ENCODE results near the gene PGPEP1.
A peak's percentile ranks its signal among the peaks of the same experiment; 100 is the strongest.
"Not testable (repeated sequence)": the region's sequence is repeated elsewhere in the genome, so short reads cannot be mapped to it uniquely, and the experiment has no call there.

Gene PGPEP1

GRCh38 chr19:18317961-18318800, 22.2 kb upstream of the PGPEP1 start:
- Histone ChIP-seq H3K36me3 (ENCODE audit: control insufficient read depth in 5 of 5, insufficient read depth in 5 of 5, low read length in 5 of 5) (peaks cover 0 to 13% (median 5%) of the 10 kb centered on the region in 5 donors), H3K4me1 (ENCODE audit: control insufficient read depth in 5 of 5, insufficient read depth in 5 of 5, low read length in 5 of 5) (peaks cover 0 to 53% (median 47%) of the 10 kb centered on the region in 5 donors), H3K9me3 (ENCODE audit: control insufficient read depth in 5 of 5, low read length in 5 of 5) (no peaks in the 10 kb centered on the region), H3K4me3 (ENCODE audit: low read depth in 1 of 5, low read length in 5 of 5) (peak overlapping the region in 3 of 5 donors; percentile 17 to 32 (median 24)), H3K27me3 (ENCODE audit: control insufficient read depth in 5 of 5, insufficient read depth in 4 of 5, low read length in 5 of 5) (no peaks in the 10 kb centered on the region), H3K27ac (ENCODE audit: low read depth, low read length) (peak overlapping the region; percentile 77), H3K9ac (ENCODE audit: low read length in 5 of 5) (peak overlapping the region in 4 of 5 donors; percentile 25 to 68 (median 50))

- no peak overlapping the region for H3K4me3 ChIP-seq (ENCODE audit: low read depth in 1 of 5, low read length in 5 of 5)
- H3K9me3 ChIP-seq (ENCODE audit: control insufficient read depth in 5 of 5, low read length in 5 of 5) = no peaks in the 10 kb centered on the region
- H3K4me1 ChIP-seq (ENCODE audit: control insufficient read depth in 5 of 5, insufficient read depth in 5 of 5, low read length in 5 of 5) = peaks cover 1 to 65% (median 58%) of the 10 kb centered on the region in 5 donors
- H3K27me3 ChIP-seq (ENCODE audit: control insufficient read depth in 5 of 5, insufficient read depth in 4 of 5, low read length in 5 of 5) = no peaks in the 10 kb centered on the region
- H3K36me3 ChIP-seq (ENCODE audit: control insufficient read depth in 5 of 5, insufficient read depth in 5 of 5, low read length in 5 of 5) = peaks cover 0 to 6% (median under 1%) of the 10 kb centered on the region in 5 donors
- H3K27ac ChIP-seq (ENCODE audit: low read depth, low read length) = peak overlapping the region; percentile 6
- peak overlapping the region in 2 of 5 donors; percentile 10 to 51 for H3K9ac ChIP-seq (ENCODE audit: low read length in 5 of 5)
Observed at GRCh38 chr19:18319591-18320135, 20.7 kb upstream of the PGPEP1 start.

DNA sequence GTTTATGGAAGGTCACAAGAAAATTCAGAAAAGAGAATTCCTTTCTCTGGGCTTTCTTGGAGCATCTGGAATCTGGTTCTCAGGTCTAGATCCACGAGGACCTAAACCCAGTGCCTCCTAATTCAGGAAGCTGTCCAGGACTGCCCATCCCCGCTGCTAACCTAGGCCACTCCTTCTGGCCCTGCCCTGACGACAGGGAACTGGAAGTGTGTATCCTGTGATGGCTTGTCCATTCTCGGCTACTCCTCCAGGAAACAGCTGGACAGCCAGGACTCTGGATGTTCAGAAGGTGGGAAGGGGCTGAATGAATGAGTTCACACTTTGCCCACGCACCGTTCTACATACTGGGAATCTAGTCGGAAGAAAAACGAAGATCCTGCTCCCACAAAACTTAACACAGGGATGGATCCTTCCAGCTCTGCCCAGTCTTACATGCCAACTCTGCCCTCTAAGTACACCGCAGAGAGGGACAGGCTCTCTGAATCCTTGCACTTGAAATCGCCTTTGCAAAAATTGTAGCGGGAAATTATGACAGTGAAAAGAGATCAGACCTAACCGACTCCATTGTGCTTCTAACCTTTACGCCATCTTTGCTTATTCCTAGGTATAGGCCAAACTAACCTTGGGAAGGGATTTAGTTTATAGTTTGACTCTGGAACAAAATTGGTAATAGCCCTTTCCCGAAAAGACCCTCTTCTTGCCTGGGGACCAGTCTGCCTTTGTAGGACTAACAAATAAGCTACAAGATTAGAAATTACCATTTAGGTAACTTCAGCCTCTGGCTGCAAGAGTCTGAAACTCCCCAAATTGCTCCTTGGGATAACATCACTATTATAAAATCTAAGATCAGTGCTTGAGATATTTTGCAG, 19.3 kb upstream of the PGPEP1 start:
- peak overlapping the region; percentile 6 for H3K27ac ChIP-seq (ENCODE audit: low read depth, low read length)
- H3K27me3 ChIP-seq (ENCODE audit: control insufficient read depth in 5 of 5, insufficient read depth in 4 of 5, low read length in 5 of 5) = no peaks in the 10 kb centered on the region
- H3K4me1 ChIP-seq (ENCODE audit: control insufficient read depth in 5 of 5, insufficient read depth in 5 of 5, low read length in 5 of 5) = peaks cover 1 to 65% (median 58%) of the 10 kb centered on the region in 5 donors
- H3K9ac ChIP-seq (ENCODE audit: low read length in 5 of 5) = peak overlapping the region in 2 of 5 donors; percentile 35 to 46
- no peaks in the 10 kb centered on the region for H3K36me3 ChIP-seq (ENCODE audit: control insufficient read depth in 5 of 5, insufficient read depth in 5 of 5, low read length in 5 of 5)
- no peaks in the 10 kb centered on the region for H3K9me3 ChIP-seq (ENCODE audit: control insufficient read depth in 5 of 5, low read length in 5 of 5)
- H3K4me3 ChIP-seq (ENCODE audit: low read depth in 1 of 5, low read length in 5 of 5) = no peak overlapping the region

GRCh38 chr19:18321734-18322102, 18.7 kb upstream of the PGPEP1 start:
- no peaks in the 10 kb centered on the region for H3K36me3 ChIP-seq (ENCODE audit: control insufficient read depth in 5 of 5, insufficient read depth in 5 of 5, low read length in 5 of 5)
- no peaks in the 10 kb centered on the region for H3K9me3 ChIP-seq (ENCODE audit: control insufficient read depth in 5 of 5, low read length in 5 of 5)
- no peaks in the 10 kb centered on the region for H3K27me3 ChIP-seq (ENCODE audit: control insufficient read depth in 5 of 5, insufficient read depth in 4 of 5, low read length in 5 of 5)
- peak overlapping the region; percentile 98 for H3K27ac ChIP-seq (ENCODE audit: low read depth, low read length)
- peaks cover 1 to 65% (median 58%) of the 10 kb centered on the region in 5 donors for H3K4me1 ChIP-seq (ENCODE audit: control insufficient read depth in 5 of 5, insufficient read depth in 5 of 5, low read length in 5 of 5)
- peak overlapping the region in 3 of 5 donors; percentile 81 to 85 (median 83) for H3K4me3 ChIP-seq (ENCODE audit: low read depth in 1 of 5, low read length in 5 of 5)
- peak overlapping the region in 4 of 5 donors; percentile 60 to 87 (median 80) for H3K9ac ChIP-seq (ENCODE audit: low read length in 5 of 5)

- peaks cover 1 to 65% (median 58%) of the 10 kb centered on the region in 5 donors for H3K4me1 ChIP-seq (ENCODE audit: control insufficient read depth in 5 of 5, insufficient read depth in 5 of 5, low read length in 5 of 5)
Observed at GRCh38 chr19:18322318-18322758, 18.1 kb upstream of the PGPEP1 start.

GRCh38 chr19:18322759-18323460, 17.5 kb upstream of the PGPEP1 start, which contains the start of gene LSM4:
Gene LSM4, minus strand, starts transcription at chr19:18323076. Its CDS starts 56 bp downstream, at chr19:18323020.
- Histone ChIP-seq H3K4me1 (ENCODE audit: control insufficient read depth in 5 of 5, insufficient read depth in 5 of 5, low read length in 5 of 5) (peaks cover 1 to 62% (median 55%) of the 10 kb centered on the region in 5 donors), H3K27me3 (ENCODE audit: control insufficient read depth in 5 of 5, insufficient read depth in 4 of 5, low read length in 5 of 5) (no peaks in the 10 kb centered on the region), H3K9ac (ENCODE audit: low read length in 5 of 5) (peak within 1 kb of the TSS; percentile 78 to 96 (median 87)), H3K27ac (ENCODE audit: low read depth, low read length) (peak within 1 kb of the TSS; percentile 98), H3K36me3 (ENCODE audit: control insufficient read depth in 5 of 5, insufficient read depth in 5 of 5, low read length in 5 of 5) (no peaks in the 10 kb centered on the region), H3K9me3 (ENCODE audit: control insufficient read depth in 5 of 5, low read length in 5 of 5) (no peaks in the 10 kb centered on the region), H3K4me3 (ENCODE audit: low read depth in 1 of 5, low read length in 5 of 5) (peak within 1 kb of the TSS; percentile 77 to 85 (median 81))

More at GRCh38 chr19:18322318-18322758, 18.1 kb upstream of the PGPEP1 start:
- Histone ChIP-seq H3K27me3 (ENCODE audit: control insufficient read depth in 5 of 5, insufficient read depth in 4 of 5, low read length in 5 of 5) (no peaks in the 10 kb centered on the region), H3K27ac (ENCODE audit: low read depth, low read length) (peak overlapping the region; percentile 98), H3K4me3 (ENCODE audit: low read depth in 1 of 5, low read length in 5 of 5) (peak overlapping the region; percentile 77 to 85 (median 81)), H3K36me3 (ENCODE audit: control insufficient read depth in 5 of 5, insufficient read depth in 5 of 5, low read length in 5 of 5) (no peaks in the 10 kb centered on the region), H3K9ac (ENCODE audit: low read length in 5 of 5) (peak overlapping the region; percentile 16 to 87 (median 78)), H3K9me3 (ENCODE audit: control insufficient read depth in 5 of 5, low read length in 5 of 5) (no peaks in the 10 kb centered on the region)

DNA sequence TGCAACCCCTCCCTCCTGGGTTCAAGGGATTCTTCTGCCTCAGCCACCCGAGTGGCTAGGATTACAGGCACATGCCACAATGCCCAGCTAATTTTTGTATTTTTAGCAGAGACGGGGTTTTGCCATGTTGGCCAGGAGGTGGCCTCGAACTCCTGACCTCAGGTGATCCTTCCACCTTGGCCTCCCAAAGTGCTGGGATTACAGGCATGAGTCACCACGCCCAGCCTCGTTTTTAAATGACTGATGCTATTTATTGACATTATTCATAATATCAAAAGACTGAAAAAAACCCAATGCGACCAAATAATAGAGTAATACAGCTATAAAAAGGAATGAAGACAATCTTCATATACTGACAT, 16.0 kb upstream of the PGPEP1 start:
- not testable (repeated sequence) for H3K9ac ChIP-seq (ENCODE audit: low read length in 5 of 5)

DNA sequence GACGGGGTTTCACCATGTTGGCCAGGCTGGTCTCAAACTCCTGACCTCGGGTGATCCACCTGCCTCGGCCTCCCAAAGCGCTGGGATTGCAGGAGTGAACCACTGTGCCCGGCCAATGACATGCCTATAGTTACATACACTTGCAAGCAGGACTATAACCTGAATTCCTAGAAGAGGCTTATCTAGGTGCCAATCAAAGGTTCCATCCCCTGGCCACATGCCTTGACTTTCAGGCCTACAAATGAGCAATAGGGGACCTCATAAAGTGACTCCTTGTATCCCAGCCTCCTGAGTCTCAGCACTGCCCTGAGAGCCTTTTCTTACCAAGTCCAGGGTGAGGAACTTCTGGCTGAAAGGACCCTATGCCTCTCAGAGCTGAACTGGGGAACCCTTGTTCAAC, 13.6 kb upstream of the PGPEP1 start:
- Histone ChIP-seq H3K9me3 (ENCODE audit: control insufficient read depth in 5 of 5, low read length in 5 of 5) (no peaks in the 10 kb centered on the region), H3K4me1 (ENCODE audit: control insufficient read depth in 5 of 5, insufficient read depth in 5 of 5, low read length in 5 of 5) (peaks cover 8 to 38% (median 29%) of the 10 kb centered on the region in 5 donors), H3K9ac (ENCODE audit: low read length in 5 of 5) (no peak overlapping the region), H3K36me3 (ENCODE audit: control insufficient read depth in 5 of 5, insufficient read depth in 5 of 5, low read length in 5 of 5) (no peaks in the 10 kb centered on the region), H3K27ac (ENCODE audit: low read depth, low read length) (no peak overlapping the region), H3K27me3 (ENCODE audit: control insufficient read depth in 5 of 5, insufficient read depth in 4 of 5, low read length in 5 of 5) (no peaks in the 10 kb centered on the region), H3K4me3 (ENCODE audit: low read depth in 1 of 5, low read length in 5 of 5) (no peak overlapping the region)

More for the DNA sequence above, 16.0 kb upstream of the PGPEP1 start:
- not testable (repeated sequence) for H3K36me3 ChIP-seq (ENCODE audit: control insufficient read depth in 5 of 5, insufficient read depth in 5 of 5, low read length in 5 of 5); H3K4me3 ChIP-seq (ENCODE audit: low read depth in 1 of 5, low read length in 5 of 5); H3K27me3 ChIP-seq (ENCODE audit: control insufficient read depth in 5 of 5, insufficient read depth in 4 of 5, low read length in 5 of 5); H3K9me3 ChIP-seq (ENCODE audit: control insufficient read depth in 5 of 5, low read length in 5 of 5)
- Histone ChIP-seq H3K27ac (ENCODE audit: low read depth, low read length) (peak overlapping the region; percentile 98), H3K4me1 (ENCODE audit: control insufficient read depth in 5 of 5, insufficient read depth in 5 of 5, low read length in 5 of 5) (peaks cover 8 to 60% (median 52%) of the 10 kb centered on the region in 5 donors)

GRCh38 chr19:18328340-18329034, 11.9 kb upstream of the PGPEP1 start:
- peak overlapping the region; percentile 22 to 54 (median 50) for H3K4me3 ChIP-seq (ENCODE audit: low read depth in 1 of 5, low read length in 5 of 5)
- no peaks in the 10 kb centered on the region for H3K36me3 ChIP-seq (ENCODE audit: control insufficient read depth in 5 of 5, insufficient read depth in 5 of 5, low read length in 5 of 5)
- peak overlapping the region in 4 of 5 donors; percentile 5 to 45 (median 28) for H3K9ac ChIP-seq (ENCODE audit: low read length in 5 of 5)

More at GRCh38 chr19:18328340-18329034, 11.9 kb upstream of the PGPEP1 start:
- Histone ChIP-seq H3K27me3 (ENCODE audit: control insufficient read depth in 5 of 5, insufficient read depth in 4 of 5, low read length in 5 of 5) (no peaks in the 10 kb centered on the region), H3K4me1 (ENCODE audit: control insufficient read depth in 5 of 5, insufficient read depth in 5 of 5, low read length in 5 of 5) (peaks cover 8 to 23% (median 16%) of the 10 kb centered on the region in 5 donors), H3K9me3 (ENCODE audit: control insufficient read depth in 5 of 5, low read length in 5 of 5) (no peaks in the 10 kb centered on the region), H3K27ac (ENCODE audit: low read depth, low read length) (peak overlapping the region; percentile 81)

Data from subcutaneous abdominal adipose tissue (tissue), 5 donors.